ENCODE measurements around the gene RFX2.
"Not testable (repeated sequence)": the region's sequence is repeated elsewhere in the genome, so short reads cannot be mapped to it uniquely, and the experiment has no call there.

Gene RFX2

GRCh38 chr19:5961969-5962945 is 148.0 kb downstream of the RFX2 start:
- TF ChIP-seq CTCF (conservative IDR thresholded peaks at IDR 0.05; ENCODE audit: low read depth, low read length), result no peak
- peaks cover 2% of the 10 kb centered on the region for H3K4me1 ChIP-seq (ENCODE audit: low read depth, poor library complexity, severe bottlenecking)
- no peaks in the 10 kb centered on the region for H3K27me3 ChIP-seq (ENCODE audit: insufficient read depth, low read depth)
- H3K79me2 ChIP-seq (ENCODE audit: insufficient read depth, low read depth), result peaks cover 92% of the 10 kb centered on the region
- H3K36me3 ChIP-seq (ENCODE audit: insufficient read depth), result no peaks in the 10 kb centered on the region
- H3K27ac ChIP-seq, result no peak overlapping the region
- no peak overlapping the region for H3K4me2 ChIP-seq
- no peak overlapping the region for H3K4me3 ChIP-seq (IDR thresholded peaks at IDR 0.05; ENCODE audit: insufficient read depth, low read depth, low read length)
- peaks cover 9% of the 10 kb centered on the region; the same call in 1 of the 2 replicates for H4K20me1 ChIP-seq (ENCODE audit: insufficient read depth)
- H3K9ac ChIP-seq, result no peak overlapping the region
- no peak overlapping the region for H2AFZ ChIP-seq (ENCODE audit: low read depth)

GRCh38 chr19:5961641-5961968 is 148.7 kb downstream of the RFX2 start:
- not testable (repeated sequence) for H3K4me1 ChIP-seq (ENCODE audit: low read depth, poor library complexity, severe bottlenecking); H2AFZ ChIP-seq (ENCODE audit: low read depth); H3K27ac ChIP-seq; H3K36me3 ChIP-seq (ENCODE audit: insufficient read depth); H3K9ac ChIP-seq; H4K20me1 ChIP-seq (ENCODE audit: insufficient read depth); H3K4me3 ChIP-seq (IDR thresholded peaks at IDR 0.05; ENCODE audit: insufficient read depth, low read depth, low read length); H3K27me3 ChIP-seq (ENCODE audit: insufficient read depth, low read depth); H3K4me2 ChIP-seq
- peaks cover 91% of the 10 kb centered on the region for H3K79me2 ChIP-seq (ENCODE audit: insufficient read depth, low read depth)

GRCh38 chr19:5960005-5961001 is 150.0 kb downstream of the RFX2 start:
- H3K27ac ChIP-seq, result no peak overlapping the region
- H3K4me3 ChIP-seq (IDR thresholded peaks at IDR 0.05; ENCODE audit: insufficient read depth, low read depth, low read length), result no peak overlapping the region
- H3K27me3 ChIP-seq (ENCODE audit: insufficient read depth, low read depth), result no peaks in the 10 kb centered on the region
- H3K36me3 ChIP-seq (ENCODE audit: insufficient read depth), result no peaks in the 10 kb centered on the region
- no peak overlapping the region for H2AFZ ChIP-seq (ENCODE audit: low read depth)
- H3K4me2 ChIP-seq, result no peak overlapping the region
- peaks cover 19% of the 10 kb centered on the region for H3K4me1 ChIP-seq (ENCODE audit: low read depth, poor library complexity, severe bottlenecking)
- no peak overlapping the region for H3K9ac ChIP-seq
- no peak for TF ChIP-seq CTCF (conservative IDR thresholded peaks at IDR 0.05; ENCODE audit: low read depth, low read length)
- peaks cover 91% of the 10 kb centered on the region; the same call in 1 of the 2 replicates for H3K79me2 ChIP-seq (ENCODE audit: insufficient read depth, low read depth)
- H4K20me1 ChIP-seq (ENCODE audit: insufficient read depth), result peaks cover 8% of the 10 kb centered on the region; the same call in 1 of the 2 replicates

- no peak overlapping the region for H3K4me2 ChIP-seq
- no peak overlapping the region for H2AFZ ChIP-seq (ENCODE audit: low read depth)
- no peaks in the 10 kb centered on the region for H3K27me3 ChIP-seq (ENCODE audit: insufficient read depth, low read depth)
- no peak overlapping the region for H3K4me3 ChIP-seq (IDR thresholded peaks at IDR 0.05; ENCODE audit: insufficient read depth, low read depth, low read length)
- H3K79me2 ChIP-seq (ENCODE audit: insufficient read depth, low read depth), result peaks cover 93% of the 10 kb centered on the region; the same call in 1 of the 2 replicates
- H4K20me1 ChIP-seq (ENCODE audit: insufficient read depth), result peaks cover 8% of the 10 kb centered on the region; the same call in 1 of the 2 replicates
- no peak overlapping the region for H3K27ac ChIP-seq
- no peak overlapping the region for H3K9ac ChIP-seq
- no peaks in the 10 kb centered on the region for H3K36me3 ChIP-seq (ENCODE audit: insufficient read depth)
- H3K4me1 ChIP-seq (ENCODE audit: low read depth, poor library complexity, severe bottlenecking), result peaks cover 26% of the 10 kb centered on the region
- no peak for TF ChIP-seq CTCF (conservative IDR thresholded peaks at IDR 0.05; ENCODE audit: low read depth, low read length)
These were observed 150.9 kb downstream of the RFX2 start for GRCh38 chr19:5959260-5960004.

Data from KMS-11 (cell line).